ENCODE measurements around the gene RAB4A.
"Not testable (repeated sequence)": the region's sequence is repeated elsewhere in the genome, so short reads cannot be mapped to it uniquely, and the experiment has no call there.

Gene RAB4A

DNA sequence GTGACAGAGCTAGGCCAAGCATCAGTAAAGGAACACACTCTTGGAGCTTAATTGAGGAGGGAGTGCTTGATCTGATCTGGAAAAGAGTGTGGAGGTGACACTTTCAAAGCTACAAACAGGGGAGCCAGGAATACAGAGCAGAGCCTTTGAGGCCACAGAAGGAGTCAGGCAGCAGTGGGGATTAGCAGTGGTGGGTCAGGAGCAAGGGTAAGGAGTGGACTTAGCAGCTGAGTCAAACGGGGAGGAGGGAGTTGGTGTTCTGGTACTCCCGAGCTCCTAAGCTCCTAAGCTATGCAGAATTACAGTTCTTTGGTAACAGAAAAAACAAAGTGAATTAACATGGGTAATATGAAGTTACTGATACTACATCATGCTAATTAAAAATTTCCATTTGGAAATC is 14.5 kb downstream of the RAB4A start:
- DNase-seq: no peak
- Histone ChIP-seq H3K4me1 (peaks cover 7% of the 10 kb centered on the region), H3K9me3 (no peaks in the 10 kb centered on the region), H3K27me3 (no peaks in the 10 kb centered on the region), H3K4me3 (ENCODE audit: low read depth, low read length) (no peak overlapping the region), H3K36me3 (peaks cover 10% of the 10 kb centered on the region; the same call in 1 of the 2 replicates)
- TF ChIP-seq, protein P1, sequence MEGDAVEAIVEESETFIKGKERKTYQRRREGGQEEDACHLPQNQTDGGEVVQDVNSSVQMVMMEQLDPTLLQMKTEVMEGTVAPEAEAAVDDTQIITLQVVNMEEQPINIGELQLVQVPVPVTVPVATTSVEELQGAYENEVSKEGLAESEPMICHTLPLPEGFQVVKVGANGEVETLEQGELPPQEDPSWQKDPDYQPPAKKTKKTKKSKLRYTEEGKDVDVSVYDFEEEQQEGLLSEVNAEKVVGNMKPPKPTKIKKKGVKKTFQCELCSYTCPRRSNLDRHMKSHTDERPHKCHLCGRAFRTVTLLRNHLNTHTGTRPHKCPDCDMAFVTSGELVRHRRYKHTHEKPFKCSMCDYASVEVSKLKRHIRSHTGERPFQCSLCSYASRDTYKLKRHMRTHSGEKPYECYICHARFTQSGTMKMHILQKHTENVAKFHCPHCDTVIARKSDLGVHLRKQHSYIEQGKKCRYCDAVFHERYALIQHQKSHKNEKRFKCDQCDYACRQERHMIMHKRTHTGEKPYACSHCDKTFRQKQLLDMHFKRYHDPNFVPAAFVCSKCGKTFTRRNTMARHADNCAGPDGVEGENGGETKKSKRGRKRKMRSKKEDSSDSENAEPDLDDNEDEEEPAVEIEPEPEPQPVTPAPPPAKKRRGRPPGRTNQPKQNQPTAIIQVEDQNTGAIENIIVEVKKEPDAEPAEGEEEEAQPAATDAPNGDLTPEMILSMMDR (IDR thresholded peaks at IDR 0.05; ENCODE audit: low read depth, low read length): no peak

DNA sequence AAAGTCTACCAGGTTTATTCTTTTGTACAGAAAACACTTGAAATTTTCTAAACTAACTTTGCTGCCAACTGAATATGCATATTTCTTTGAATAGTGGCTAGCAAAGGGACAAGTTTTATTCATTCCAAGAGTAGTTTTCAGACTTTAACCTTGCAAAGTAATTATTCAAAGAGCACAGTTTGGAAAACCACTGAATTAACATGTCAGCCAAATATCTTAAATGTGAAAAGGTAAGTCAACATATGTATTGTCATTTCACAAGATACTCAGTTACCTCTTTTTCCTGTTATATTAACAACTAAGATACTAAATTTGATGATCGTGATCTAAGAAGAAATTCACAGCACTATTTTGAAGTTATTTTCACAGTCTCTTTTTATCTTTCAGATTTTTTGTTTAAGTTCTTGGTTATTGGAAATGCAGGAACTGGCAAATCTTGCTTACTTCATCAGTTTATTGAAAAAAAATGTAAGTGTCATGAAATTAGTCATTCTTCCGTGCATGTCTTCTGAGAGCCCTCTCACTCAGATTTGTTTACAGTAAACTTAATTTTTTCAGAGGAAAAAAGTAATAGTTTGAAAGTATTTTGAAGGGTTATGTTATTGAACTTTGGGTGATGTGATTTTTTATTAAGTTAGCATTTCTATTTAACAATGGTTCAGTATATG is 15.3 kb downstream of the RAB4A start:
- Histone ChIP-seq H3K27me3 (no peaks in the 10 kb centered on the region), H3K9me3 (no peaks in the 10 kb centered on the region), H3K36me3 (peaks cover 15% of the 10 kb centered on the region), H3K4me3 (ENCODE audit: low read depth, low read length) (no peak overlapping the region), H3K4me1 (peaks cover 7% of the 10 kb centered on the region)
- no peak for DNase-seq
- TF ChIP-seq, protein P1 (IDR thresholded peaks at IDR 0.05; ENCODE audit: low read depth, low read length): no peak

DNA sequence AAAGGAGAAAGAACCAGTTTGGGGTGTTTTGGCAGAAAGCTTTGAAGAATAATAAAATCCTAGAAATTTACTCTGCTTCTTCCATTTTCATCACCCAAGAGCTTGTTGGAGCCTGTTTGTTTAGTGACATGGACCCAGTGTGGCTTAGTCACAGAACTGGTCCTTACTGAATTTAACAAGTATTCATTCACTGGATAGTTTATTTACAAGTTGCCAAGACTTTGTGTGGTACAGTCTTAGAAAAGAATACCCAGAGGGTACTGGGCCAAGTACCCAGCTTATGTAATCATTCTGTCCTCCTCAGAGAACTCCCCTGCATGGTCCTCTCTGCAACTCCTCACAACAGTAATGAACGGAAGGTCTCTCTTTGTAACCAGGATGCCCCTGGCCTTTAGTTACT is 16.4 kb downstream of the RAB4A start:
- no peak overlapping the region for H3K4me3 ChIP-seq (ENCODE audit: low read depth, low read length)
- DNase-seq: no peak
- no peaks in the 10 kb centered on the region for H3K9me3 ChIP-seq
- TF ChIP-seq, protein P1 (IDR thresholded peaks at IDR 0.05; ENCODE audit: low read depth, low read length): no peak
- peaks cover 19% of the 10 kb centered on the region for H3K36me3 ChIP-seq
- no peaks in the 10 kb centered on the region for H3K27me3 ChIP-seq
- H3K4me1 ChIP-seq: peaks cover 7% of the 10 kb centered on the region

DNA sequence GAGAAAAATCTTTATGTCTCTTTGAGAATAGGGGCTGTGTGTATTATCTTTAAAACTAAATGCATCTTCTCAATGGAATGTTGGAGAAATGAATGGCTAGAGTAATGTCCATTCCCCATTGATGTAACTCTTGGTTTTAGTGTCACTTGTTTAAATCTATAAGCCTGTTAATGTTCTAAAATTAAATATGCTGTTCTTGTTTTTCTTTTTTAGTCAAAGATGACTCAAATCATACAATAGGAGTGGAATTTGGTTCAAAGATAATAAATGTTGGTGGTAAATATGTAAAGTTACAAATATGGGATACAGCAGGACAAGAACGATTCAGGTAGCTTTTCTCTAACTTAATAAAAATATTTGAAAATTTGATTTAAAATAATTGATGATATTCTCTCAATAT is 17.6 kb downstream of the RAB4A start:
- DNase-seq: no peak
- Histone ChIP-seq H3K27me3 (no peaks in the 10 kb centered on the region), H3K4me1 (peaks cover 7% of the 10 kb centered on the region), H3K9me3 (no peaks in the 10 kb centered on the region), H3K36me3 (peaks cover 19% of the 10 kb centered on the region), H3K4me3 (ENCODE audit: low read depth, low read length) (no peak overlapping the region)
- TF ChIP-seq, protein P1 (IDR thresholded peaks at IDR 0.05; ENCODE audit: low read depth, low read length): no peak

DNA sequence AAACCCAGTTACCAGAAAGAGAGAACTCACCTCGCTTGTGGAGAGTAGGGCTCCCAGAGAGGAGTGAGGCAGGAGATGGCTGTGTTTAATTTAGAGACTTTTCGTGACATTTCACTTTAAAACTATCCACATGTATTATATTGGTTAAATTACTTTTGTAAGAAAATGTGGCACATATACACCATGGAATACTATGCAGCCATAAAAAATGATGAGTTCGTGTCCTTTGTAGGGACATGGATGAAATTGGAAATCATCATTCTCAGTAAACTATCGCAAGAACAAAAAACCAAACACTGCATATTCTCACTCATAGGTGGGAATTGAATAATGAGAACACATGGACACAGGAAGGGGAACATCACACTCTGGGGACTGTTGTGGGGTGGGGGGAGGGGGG is 20.8 kb downstream of the RAB4A start:
- peaks cover 19% of the 10 kb centered on the region for H3K36me3 ChIP-seq
- not testable (repeated sequence) for H3K27me3 ChIP-seq; H3K4me3 ChIP-seq (ENCODE audit: low read depth, low read length); H3K9me3 ChIP-seq; H3K4me1 ChIP-seq; DNase-seq

DNA sequence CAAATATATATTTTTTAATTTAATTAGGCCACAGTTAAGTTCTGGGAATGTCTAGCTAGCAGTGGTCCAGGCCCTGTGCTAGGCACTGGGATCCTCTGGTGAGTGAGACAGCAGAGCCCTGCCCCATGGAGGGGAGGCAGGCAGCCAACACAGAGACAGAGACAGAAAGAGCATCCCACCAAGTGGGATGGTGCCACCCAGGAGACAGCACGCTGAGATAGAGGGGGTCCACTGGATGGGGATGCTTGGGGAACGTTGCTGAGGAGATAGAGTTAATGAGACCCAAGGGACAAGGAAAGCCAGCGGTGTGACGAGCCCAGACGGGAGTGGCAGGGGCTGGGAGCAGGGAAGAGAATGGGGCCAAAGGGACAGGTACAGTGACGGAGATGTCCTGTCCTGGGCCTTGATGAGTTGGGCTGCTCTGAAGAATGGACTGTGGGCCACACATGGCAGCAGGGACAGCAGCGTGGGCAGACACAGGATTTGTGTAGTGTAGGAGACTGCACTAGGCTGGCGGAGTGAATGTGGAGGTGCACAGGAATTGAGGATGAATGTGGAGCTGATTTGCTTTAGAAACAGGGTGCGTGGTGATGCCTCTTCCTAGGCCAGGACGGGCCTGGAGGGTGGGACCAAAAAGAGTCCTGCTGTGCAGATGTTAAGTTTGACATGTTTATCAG is 22.8 kb downstream of the RAB4A start:
- Histone ChIP-seq H3K36me3 (peaks cover 19% of the 10 kb centered on the region), H3K4me3 (ENCODE audit: low read depth, low read length) (no peak overlapping the region), H3K9me3 (no peaks in the 10 kb centered on the region), H3K27me3 (no peaks in the 10 kb centered on the region), H3K4me1 (no peaks in the 10 kb centered on the region)
- TF ChIP-seq, protein P1 (IDR thresholded peaks at IDR 0.05; ENCODE audit: low read depth, low read length): no peak
- no peak for DNase-seq
